Activated naive CD4-positive, alpha-beta T cell treated with Interleukin-2 at 50 U/mL for 16 hours (primary cell): ENCODE data around the gene ARHGEF4.

Experiments
- DNase-seq: peaks from one replicate; pipeline ENCODE4 v3.0.0-alpha.2; 2020

The ARHGEF4 gene

GRCh38 chr2:130930740-130931659, 94.3 kb downstream of the ARHGEF4 start:
- DNase-seq = no peak

- DNase-seq = no peak
Measured at GRCh38 chr2:130933501-130933900, 96.8 kb downstream of the ARHGEF4 start.

GRCh38 chr2:130936451-130936850, 99.7 kb downstream of the ARHGEF4 start:
- DNase-seq = no peak

- DNase-seq = no peak
Measured at GRCh38 chr2:130947967-130948366, 111.3 kb downstream of the ARHGEF4 start.

GRCh38 chr2:130949954-130950353, 113.2 kb downstream of the ARHGEF4 start:
- no peak for DNase-seq

- DNase-seq = no peak
Measured at GRCh38 chr2:130951018-130951417, 114.3 kb downstream of the ARHGEF4 start.

- no peak for DNase-seq
Measured at GRCh38 chr2:130954873-130955272, 118.2 kb downstream of the ARHGEF4 start.

GRCh38 chr2:130957915-130958314, 121.2 kb downstream of the ARHGEF4 start:
- no peak for DNase-seq

- DNase-seq = no peak
Measured at GRCh38 chr2:130963196-130963848, 126.6 kb downstream of the ARHGEF4 start.

- DNase-seq = no peak
Measured at GRCh38 chr2:130963849-130964793, 127.4 kb downstream of the ARHGEF4 start.

GRCh38 chr2:130964931-130965330, 128.2 kb downstream of the ARHGEF4 start:
- DNase-seq = no peak

- no peak for DNase-seq
Measured at GRCh38 chr2:130966149-130966774, 129.5 kb downstream of the ARHGEF4 start.

GRCh38 chr2:130966775-130967490, 130.2 kb downstream of the ARHGEF4 start:
- no peak for DNase-seq

- no peak for DNase-seq
Measured at GRCh38 chr2:130972410-130972809, 135.7 kb downstream of the ARHGEF4 start.

GRCh38 chr2:130975729-130976128, 139.0 kb downstream of the ARHGEF4 start:
- no peak for DNase-seq

- DNase-seq = no peak
Measured at GRCh38 chr2:130976591-130977237, 140.0 kb downstream of the ARHGEF4 start.

- no peak for DNase-seq
Measured at GRCh38 chr2:130977461-130978050, 140.8 kb downstream of the ARHGEF4 start.

GRCh38 chr2:130981667-130982066, 145.0 kb downstream of the ARHGEF4 start:
- DNase-seq = no peak

- no peak for DNase-seq
Measured at GRCh38 chr2:130985206-130985780, 148.6 kb downstream of the ARHGEF4 start.

- DNase-seq = no peak
Measured at GRCh38 chr2:130985831-130986649, 149.3 kb downstream of the ARHGEF4 start.
